H1 (cell line): ENCODE data around the gene MYBPHL. TPM values are rescaled to one million over a fixed set of nuclear protein-coding genes. Genes with fewer than 3 reads are reported as not detected.

Experiments
- CBX5 ChIP-seq: fragments of 300-800, 300-1000 bp; sonication (generic); IDR thresholded peaks from 2 replicates; pipeline ENCODE4 v1.7.1; 2016; ENCODE audit warnings: antibody characterized with exemption, low read length, low read depth
- HDAC6 ChIP-seq: IDR thresholded peaks from one replicate; pipeline ENCODE4 v1.7.1; 2012; ENCODE audit warnings: low read depth, mild to moderate bottlenecking, inconsistent platforms, low read length, moderate library complexity
- JUN ChIP-seq: IDR thresholded peaks from 2 replicates; pipeline ENCODE4 v1.6.1; 2011; ENCODE audit warnings: low read depth, mild to moderate bottlenecking, improper control_type of control experiment, low read length
- KDM1A ChIP-seq: fragments of 200-600, 300-600 bp; sonication (generic); IDR thresholded peaks from 2 replicates; pipeline ENCODE4 v1.7.1; 2016; ENCODE audit warnings: mild to moderate bottlenecking, low read length, borderline replicate concordance
- YY1 ChIP-seq: IDR thresholded peaks from 2 replicates; pipeline ENCODE4 v1.6.1; 2011; ENCODE audit warnings: low read depth, mild to moderate bottlenecking, low read length
- polyA plus RNA-seq, 7 experiments: library from polyadenylated mRNA; depleted of rRNA in 3 of 7; stranded (reverse) in 5 of 7; unstranded in 2 of 7; fragments of >200 nt in 5 of 7; fragments of 200-250 nt in 2 of 7; gene quantifications; 1 replicate in 5 of 7; 2 replicates in 1 of 7; 4 replicates in 1 of 7; pipeline versions ENCODE4 v1.2.1 to v1.2.3, GENCODE V29; 2011 to 2013; ENCODE audit warnings: missing spikeins in 2 of 7, mixed read lengths in 2 of 7
- total RNA-seq: library from RNA; stranded (reverse); fragmentation: NEBNext Ultra II Directional; extraction: Animal tissue kit (Norgen Biotek cat#: 25700); gene quantifications from 2 replicates; pipeline ENCODE4 v1.2.1, GENCODE V29; 2021
- TF ChIP-seq, protein P1 (sequence below): IDR thresholded peaks from 2 replicates; pipeline ENCODE4 v1.6.1; 2011; ENCODE audit warnings: low read length, improper control_type of control experiment

MYBPHL gene
- total and polyA plus RNA-seq, 2 of the 8 experiments (the other 6 are each of a cell fraction or from before 2014, with no cell fraction given), result 0.24 to 0.30 TPM

DNA sequence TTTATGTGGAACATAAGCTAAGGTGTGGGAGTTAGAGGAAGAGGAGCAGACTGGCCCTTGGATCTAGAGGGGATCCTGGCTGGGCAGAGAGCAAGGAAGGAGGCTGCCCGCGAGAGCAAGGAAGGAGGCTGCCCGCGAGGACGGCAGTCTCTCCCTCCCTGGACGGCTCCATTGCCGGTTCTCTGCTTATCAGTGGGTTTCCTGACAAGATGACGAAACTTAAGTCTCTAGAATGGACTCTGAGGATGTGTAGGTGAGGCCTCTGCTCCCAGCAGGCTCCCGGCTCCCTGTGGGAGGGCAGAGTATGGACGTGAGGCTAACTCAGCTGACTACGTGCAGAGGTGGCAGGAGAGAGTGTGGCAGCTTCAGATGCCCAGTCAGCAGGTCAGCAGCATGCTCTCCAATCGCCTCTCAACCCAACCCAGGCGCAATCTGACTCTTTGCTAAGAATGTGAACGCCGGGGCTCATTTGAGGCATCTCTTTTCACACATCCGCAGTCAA, 6.1 kb downstream of the MYBPHL start (continued):
- TF ChIP-seq, protein P1, sequence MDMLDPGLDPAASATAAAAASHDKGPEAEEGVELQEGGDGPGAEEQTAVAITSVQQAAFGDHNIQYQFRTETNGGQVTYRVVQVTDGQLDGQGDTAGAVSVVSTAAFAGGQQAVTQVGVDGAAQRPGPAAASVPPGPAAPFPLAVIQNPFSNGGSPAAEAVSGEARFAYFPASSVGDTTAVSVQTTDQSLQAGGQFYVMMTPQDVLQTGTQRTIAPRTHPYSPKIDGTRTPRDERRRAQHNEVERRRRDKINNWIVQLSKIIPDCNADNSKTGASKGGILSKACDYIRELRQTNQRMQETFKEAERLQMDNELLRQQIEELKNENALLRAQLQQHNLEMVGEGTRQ, result no peak
- TF ChIP-seq KDM1A (no peak), YY1 (no peak), JUN (no peak), HDAC6 (no peak), CBX5 (no peak)
